ENCODE data around the gene SEC62. TPM values are rescaled to one million over a fixed set of nuclear protein-coding genes. Genes with fewer than 3 reads are reported as not detected.
A peak's percentile ranks its signal among the peaks of the same experiment; 100 is the strongest.

The SEC62 gene
- total and polyA plus RNA-seq, 9 of the 15 experiments (the other 6 are each of a cell fraction or from before 2014, with no cell fraction given): 34.5 to 152 (median 51.8) TPM

GRCh38 chr3:169945313-169945712 lies 21.3 kb upstream of the SEC62 start (continued):
- TF ChIP-seq, protein P1, sequence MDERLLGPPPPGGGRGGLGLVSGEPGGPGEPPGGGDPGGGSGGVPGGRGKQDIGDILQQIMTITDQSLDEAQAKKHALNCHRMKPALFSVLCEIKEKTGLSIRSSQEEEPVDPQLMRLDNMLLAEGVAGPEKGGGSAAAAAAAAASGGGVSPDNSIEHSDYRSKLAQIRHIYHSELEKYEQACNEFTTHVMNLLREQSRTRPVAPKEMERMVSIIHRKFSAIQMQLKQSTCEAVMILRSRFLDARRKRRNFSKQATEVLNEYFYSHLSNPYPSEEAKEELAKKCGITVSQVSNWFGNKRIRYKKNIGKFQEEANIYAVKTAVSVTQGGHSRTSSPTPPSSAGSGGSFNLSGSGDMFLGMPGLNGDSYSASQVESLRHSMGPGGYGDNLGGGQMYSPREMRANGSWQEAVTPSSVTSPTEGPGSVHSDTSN (CRISPR knock-in tag; IDR thresholded peaks at IDR 0.05; ENCODE audit: low read depth): no peak
- TF ChIP-seq, protein P1 (tag; conservative IDR thresholded peaks at IDR 0.05; ENCODE audit: low read depth): no peak
- TF ChIP-seq REST (IDR thresholded peaks at IDR 0.05; ENCODE audit: borderline replicate concordance) (no peak), REST (CRISPR knock-in tag; IDR thresholded peaks at IDR 0.05; ENCODE audit: low read depth) (no peak), BMI1 (IDR thresholded peaks at IDR 0.05; ENCODE audit: low read length) (no peak), MEIS2 (IDR thresholded peaks at IDR 0.05; ENCODE audit: partially characterized antibody) (peak; percentile 32), ZNF644 (tag; IDR thresholded peaks at IDR 0.05; ENCODE audit: low read depth) (no peak), ETV6 (IDR thresholded peaks at IDR 0.05; ENCODE audit: borderline replicate concordance in 1 of 2, low read depth in 2 of 2, low read length in 1 of 2) (no peak), ETV6 (CRISPR knock-in tag; IDR thresholded peaks at IDR 0.05; ENCODE audit: borderline replicate concordance) (no peak), ZC3H4 (CRISPR knock-in tag; IDR thresholded peaks at IDR 0.05; ENCODE audit: borderline replicate concordance) (no peak), NR2C2 (CRISPR knock-in tag; IDR thresholded peaks at IDR 0.05) (no peak), NR2C2 (tag; IDR thresholded peaks at IDR 0.05) (no peak), ILK (tag; IDR thresholded peaks at IDR 0.05; ENCODE audit: borderline replicate concordance, low read depth) (no peak), ZNF408 (CRISPR knock-in tag; IDR thresholded peaks at IDR 0.05; ENCODE audit: low read depth) (no peak), CXXC5 (CRISPR knock-in tag; IDR thresholded peaks at IDR 0.05) (peak; percentile 71), L3MBTL2 (IDR thresholded peaks at IDR 0.05) (0 out of 2 replicates have a peak, but pooled peaks have one; percentile 31), ZBTB17 (CRISPR knock-in tag; IDR thresholded peaks at IDR 0.05) (no peak), PHF21A (IDR thresholded peaks at IDR 0.05; ENCODE audit: borderline replicate concordance, low read depth) (no peak), BACH1 (tag; IDR thresholded peaks at IDR 0.05) (no peak)
